HFFc6 (cell line): ENCODE results near the gene ERBB4. TPM values are rescaled to one million over a fixed set of nuclear protein-coding genes. Genes with fewer than 3 reads are reported as not detected.

Source experiments
- DNase-seq: peaks from one replicate; pipeline ENCODE4 v3.0.0-alpha.2; 2018
- H3K27ac Mint-ChIP-seq: 2 replicates; pipeline ENCODE4 v1.8.0; 2020; ENCODE audit warnings: mild to moderate bottlenecking, mixed read lengths
- H3K27me3 Mint-ChIP-seq: 2 replicates; pipeline ENCODE4 v1.8.0; 2021; ENCODE audit warnings: mild to moderate bottlenecking, moderate library complexity, mixed read lengths; ENCODE audit not compliant: insufficient read depth
- H3K36me3 Mint-ChIP-seq: 2 replicates; pipeline ENCODE4 v1.8.0; 2021; ENCODE audit warnings: low read depth, mixed read lengths
- H3K4me1 Mint-ChIP-seq: 2 replicates; pipeline ENCODE4 v1.8.0; 2020; ENCODE audit warnings: low read depth, mixed read lengths
- H3K4me3 Mint-ChIP-seq: 2 replicates; pipeline ENCODE4 v1.8.0; 2020; ENCODE audit warnings: mild to moderate bottlenecking, moderate library complexity, mixed read lengths
- H3K9me3 Mint-ChIP-seq: 2 replicates; pipeline ENCODE4 v1.8.0; 2020; ENCODE audit warnings: mild to moderate bottlenecking, mixed read lengths
- total RNA-seq, 6 experiments: library from RNA; stranded (reverse); fragmentation: NEBNext Ultra II Directional; extraction: Animal tissue kit (Norgen Biotek cat#: 25700); gene quantifications; 2 replicates in 1 of 6; 3 replicates in 5 of 6; pipeline ENCODE4 v1.2.3, GENCODE V29; 2021
- TF ChIP-seq, protein P1 (sequence below): fragments of 200-600 bp; sonication (generic); IDR thresholded peaks from 2 replicates; pipeline ENCODE4 v1.5.0; 2021; ENCODE audit warnings: antibody characterized with exemption, mild to moderate bottlenecking

The ERBB4 gene
- total RNA-seq, 6 experiments from 2014 or later, result not detected

DNA sequence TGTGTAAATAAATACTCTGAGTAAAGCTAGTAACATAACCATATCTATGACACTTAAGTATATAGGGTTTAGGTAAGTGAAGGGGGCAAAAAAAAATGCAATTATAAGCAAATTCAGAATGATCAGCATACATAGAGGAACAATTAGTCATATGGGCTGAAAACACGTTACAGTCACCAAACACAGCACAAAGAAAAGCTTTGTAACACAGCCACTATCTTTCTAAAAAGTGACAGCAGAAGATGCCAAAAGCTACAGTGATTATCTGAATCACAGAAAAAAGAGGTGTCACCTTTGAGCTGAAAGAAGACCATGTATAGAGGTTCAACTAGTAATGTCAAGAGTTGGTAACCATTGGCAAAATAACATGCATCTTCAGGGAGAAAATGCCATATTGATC lies 115.5 kb downstream of the ERBB4 start:
- H3K9me3 Mint-ChIP-seq, result no peaks in the 10 kb centered on the region
- H3K4me1 Mint-ChIP-seq, result peaks cover 30% of the 10 kb centered on the region
- H3K27ac Mint-ChIP-seq, result no peak overlapping the region
- TF ChIP-seq, protein P1, sequence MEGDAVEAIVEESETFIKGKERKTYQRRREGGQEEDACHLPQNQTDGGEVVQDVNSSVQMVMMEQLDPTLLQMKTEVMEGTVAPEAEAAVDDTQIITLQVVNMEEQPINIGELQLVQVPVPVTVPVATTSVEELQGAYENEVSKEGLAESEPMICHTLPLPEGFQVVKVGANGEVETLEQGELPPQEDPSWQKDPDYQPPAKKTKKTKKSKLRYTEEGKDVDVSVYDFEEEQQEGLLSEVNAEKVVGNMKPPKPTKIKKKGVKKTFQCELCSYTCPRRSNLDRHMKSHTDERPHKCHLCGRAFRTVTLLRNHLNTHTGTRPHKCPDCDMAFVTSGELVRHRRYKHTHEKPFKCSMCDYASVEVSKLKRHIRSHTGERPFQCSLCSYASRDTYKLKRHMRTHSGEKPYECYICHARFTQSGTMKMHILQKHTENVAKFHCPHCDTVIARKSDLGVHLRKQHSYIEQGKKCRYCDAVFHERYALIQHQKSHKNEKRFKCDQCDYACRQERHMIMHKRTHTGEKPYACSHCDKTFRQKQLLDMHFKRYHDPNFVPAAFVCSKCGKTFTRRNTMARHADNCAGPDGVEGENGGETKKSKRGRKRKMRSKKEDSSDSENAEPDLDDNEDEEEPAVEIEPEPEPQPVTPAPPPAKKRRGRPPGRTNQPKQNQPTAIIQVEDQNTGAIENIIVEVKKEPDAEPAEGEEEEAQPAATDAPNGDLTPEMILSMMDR, result no peak
- DNase-seq, result no peak
- no peak overlapping the region for H3K4me3 Mint-ChIP-seq
- H3K27me3 Mint-ChIP-seq, result no peaks in the 10 kb centered on the region
- H3K36me3 Mint-ChIP-seq, result peaks cover 5% of the 10 kb centered on the region; the same call in 1 of the 2 replicates

DNA sequence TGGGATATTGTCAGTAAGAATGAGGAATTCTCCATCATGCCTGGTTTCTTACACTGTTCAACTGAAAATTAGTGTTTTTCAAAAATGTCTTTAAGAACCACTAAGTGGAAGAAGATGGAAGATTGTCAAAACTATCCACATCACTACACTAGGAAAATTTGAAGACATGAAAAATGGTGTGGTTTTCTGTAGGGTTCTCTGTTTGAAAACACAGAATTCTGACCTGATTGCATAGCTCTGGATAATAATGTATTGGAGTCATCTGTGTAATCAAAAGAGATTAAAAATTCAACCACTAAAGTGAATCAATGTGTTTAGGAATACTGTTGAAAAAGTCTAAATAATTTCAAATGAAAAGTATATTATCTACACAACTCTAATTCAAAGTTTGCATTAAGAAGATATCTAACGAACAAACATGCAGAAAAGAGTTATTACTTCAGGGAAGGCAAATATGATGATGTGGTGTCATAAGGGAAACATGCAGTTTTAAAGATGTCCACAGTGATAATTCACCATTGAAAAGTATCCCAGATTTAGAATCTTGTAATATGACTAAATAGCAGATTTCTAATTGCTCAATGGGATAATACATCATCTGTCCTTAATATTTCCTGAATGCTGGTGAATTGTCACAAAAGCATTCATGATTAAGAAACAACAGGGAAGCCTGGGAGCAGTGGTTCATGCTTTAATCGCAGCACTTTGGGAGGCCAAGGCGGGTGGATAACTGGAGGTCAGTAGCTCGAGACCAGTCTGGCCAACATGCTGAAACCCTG lies 116.9 kb downstream of the ERBB4 start:
- Mint-ChIP-seq H3K27ac (peak overlapping the region; percentile 75), H3K9me3 (no peaks in the 10 kb centered on the region), H3K4me1 (peaks cover 30% of the 10 kb centered on the region), H3K36me3 (peaks cover 5% of the 10 kb centered on the region; the same call in 1 of the 2 replicates), H3K27me3 (no peaks in the 10 kb centered on the region), H3K4me3 (no peak overlapping the region)
- peak; percentile 72 for DNase-seq
- TF ChIP-seq, protein P1, result no peak

- Mint-ChIP-seq H3K27me3 (no peaks in the 10 kb centered on the region), H3K9me3 (no peaks in the 10 kb centered on the region), H3K4me1 (peaks cover 16% of the 10 kb centered on the region), H3K36me3 (no peaks in the 10 kb centered on the region), H3K27ac (no peak overlapping the region), H3K4me3 (no peak overlapping the region)
- TF ChIP-seq, protein P1, result no peak
- DNase-seq, result no peak
Measured at GRCh38 chr2:212416086-212416485, 122.5 kb downstream of the ERBB4 start.

DNA sequence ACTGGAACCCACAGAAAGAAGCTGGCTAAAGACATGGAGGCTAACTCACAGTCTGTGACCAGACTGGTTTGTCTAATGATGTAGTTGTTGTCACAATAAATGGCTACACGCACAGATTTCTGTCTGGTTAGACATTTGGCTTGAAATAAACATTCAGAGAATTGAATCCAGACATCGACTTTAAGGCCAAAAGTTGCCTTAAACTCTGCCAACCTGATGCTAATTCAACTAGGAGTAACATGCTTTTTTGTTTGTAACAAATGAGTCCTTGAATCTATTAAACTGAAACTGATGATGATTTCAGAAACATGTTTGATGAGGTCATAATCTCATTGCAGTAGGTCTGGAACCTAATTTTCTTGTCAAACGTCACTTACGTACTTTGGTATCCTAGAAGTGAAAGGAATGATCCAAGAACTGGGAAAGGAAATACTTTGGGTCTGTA lies 123.8 kb downstream of the ERBB4 start:
- no peak for DNase-seq
- H3K9me3 Mint-ChIP-seq, result no peaks in the 10 kb centered on the region
- H3K36me3 Mint-ChIP-seq, result no peaks in the 10 kb centered on the region
- H3K4me1 Mint-ChIP-seq, result peaks cover 11% of the 10 kb centered on the region; the same call in 1 of the 2 replicates
- H3K27me3 Mint-ChIP-seq, result no peaks in the 10 kb centered on the region
- H3K27ac Mint-ChIP-seq, result no peak overlapping the region
- TF ChIP-seq, protein P1, result no peak
- H3K4me3 Mint-ChIP-seq, result no peak overlapping the region; the same call in 1 of the 2 replicates

DNA sequence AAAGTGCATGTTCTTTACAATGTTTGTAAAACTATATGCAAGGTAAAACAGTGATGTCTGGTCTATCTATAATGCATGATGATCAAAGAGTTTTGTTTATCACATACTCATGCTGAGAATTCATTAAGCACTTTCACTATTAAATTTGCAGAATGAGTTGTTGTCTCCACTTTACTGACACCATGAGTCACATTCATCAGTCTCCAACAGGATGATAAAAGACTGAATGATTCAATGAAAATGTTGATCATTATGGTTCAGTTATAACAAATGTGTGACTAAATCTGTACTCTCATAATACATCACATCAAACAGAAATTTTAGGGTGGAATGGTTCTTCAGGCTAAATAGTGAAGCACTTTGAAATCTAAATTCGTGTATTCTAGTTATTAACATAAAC lies 129.0 kb downstream of the ERBB4 start:
- TF ChIP-seq, protein P1, result no peak
- Mint-ChIP-seq H3K36me3 (no peaks in the 10 kb centered on the region), H3K27ac (no peak overlapping the region), H3K27me3 (no peaks in the 10 kb centered on the region), H3K9me3 (no peaks in the 10 kb centered on the region; the same call in 1 of the 2 replicates), H3K4me3 (no peak overlapping the region), H3K4me1 (peaks cover 19% of the 10 kb centered on the region)
- DNase-seq, result no peak
